H1 (cell line): ENCODE measurements around the gene ZMIZ1. TPM values are rescaled to one million over a fixed set of nuclear protein-coding genes. Genes with fewer than 3 reads are reported as not detected.

Source experiments
- ATF2 ChIP-seq: IDR thresholded peaks from 2 replicates; pipeline ENCODE4 v1.6.1; 2012; ENCODE audit warnings: low read length, inconsistent platforms
- CTBP2 ChIP-seq: IDR thresholded peaks from 2 replicates; pipeline ENCODE4 v1.7.0; 2011; ENCODE audit warnings: borderline replicate concordance, mild to moderate bottlenecking, moderate library complexity, mixed read lengths, low read length; ENCODE audit not compliant: insufficient read depth, insufficient read length
- FOSL1 ChIP-seq: IDR thresholded peaks from 2 replicates; pipeline ENCODE4 v1.6.1; 2011; ENCODE audit warnings: mild to moderate bottlenecking, low read depth, low read length, moderate library complexity; ENCODE audit not compliant: insufficient read depth
- JUN ChIP-seq: IDR thresholded peaks from 2 replicates; pipeline ENCODE4 v1.6.1; 2011; ENCODE audit warnings: low read depth, mild to moderate bottlenecking, improper control_type of control experiment, low read length
- JUND ChIP-seq: IDR thresholded peaks from 2 replicates; pipeline ENCODE4 v1.6.1; 2011; ENCODE audit warnings: mild to moderate bottlenecking, improper control_type of control experiment, low read length
- SAP30 ChIP-seq: fragments of 300-600 bp; sonication (generic); IDR thresholded peaks from 2 replicates; pipeline ENCODE4 v1.7.1; 2012; ENCODE audit warnings: low read length, moderate library complexity, mild to moderate bottlenecking, inconsistent platforms; ENCODE audit not compliant: insufficient read depth, insufficient replicate concordance
- polyA plus RNA-seq, 7 experiments: library from polyadenylated mRNA; depleted of rRNA in 3 of 7; stranded (reverse) in 5 of 7; unstranded in 2 of 7; fragments of >200 nt in 5 of 7; fragments of 200-250 nt in 2 of 7; gene quantifications; 1 replicate in 5 of 7; 2 replicates in 1 of 7; 4 replicates in 1 of 7; pipeline versions ENCODE4 v1.2.1 to v1.2.3, GENCODE V29; 2011 to 2013; ENCODE audit warnings: missing spikeins in 2 of 7, mixed read lengths in 2 of 7
- total RNA-seq: library from RNA; stranded (reverse); fragmentation: NEBNext Ultra II Directional; extraction: Animal tissue kit (Norgen Biotek cat#: 25700); gene quantifications from 2 replicates; pipeline ENCODE4 v1.2.1, GENCODE V29; 2021
- TF ChIP-seq, protein P1 (sequence below): IDR thresholded peaks from 2 replicates; pipeline ENCODE4 v1.6.1; 2012; ENCODE audit warnings: inconsistent platforms

The ZMIZ1 gene
- total and polyA plus RNA-seq, 2 of the 8 experiments (the other 6 are each of a cell fraction or from before 2014, with no cell fraction given), result 8.1 to 28.0 TPM

DNA sequence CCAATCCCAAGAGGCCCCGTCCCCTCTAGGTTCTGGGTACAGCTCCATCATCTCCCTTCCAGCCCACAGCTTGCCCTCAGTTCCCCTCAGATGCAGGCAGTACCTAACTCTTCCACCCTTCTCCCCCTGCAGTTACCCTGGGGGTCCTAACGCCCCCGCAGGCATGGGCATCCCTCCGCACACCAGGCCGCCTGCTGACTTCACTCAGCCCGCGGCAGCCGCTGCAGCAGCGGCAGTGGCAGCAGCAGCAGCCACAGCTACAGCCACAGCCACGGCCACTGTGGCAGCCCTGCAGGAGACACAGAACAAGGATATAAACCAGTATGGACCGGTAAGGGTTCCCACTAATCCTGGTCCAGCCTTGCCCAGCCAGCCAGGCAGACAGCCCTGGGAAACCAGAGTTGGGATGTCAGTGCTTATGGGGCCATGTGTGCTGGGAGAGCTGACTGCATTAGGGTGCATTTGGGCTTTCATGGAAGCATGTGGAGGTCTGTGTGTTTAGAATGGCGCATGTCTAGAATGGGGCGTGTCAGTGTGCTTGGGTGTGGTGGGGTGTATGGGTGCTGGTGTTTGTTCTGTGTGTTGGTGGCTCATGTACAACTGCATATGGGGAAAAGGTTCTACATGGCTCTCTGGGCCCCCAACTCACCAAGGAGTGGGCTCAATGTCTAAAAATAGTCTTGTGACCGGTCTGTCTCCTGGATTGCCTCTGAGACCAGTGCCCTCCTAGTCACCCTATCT lies 223.4 kb downstream of the ZMIZ1 start (continued):
- TF ChIP-seq JUND (no peak), FOSL1 (no peak), ATF2 (no peak), CTBP2 (no peak), JUN (no peak), SAP30 (no peak)
- TF ChIP-seq, protein P1, sequence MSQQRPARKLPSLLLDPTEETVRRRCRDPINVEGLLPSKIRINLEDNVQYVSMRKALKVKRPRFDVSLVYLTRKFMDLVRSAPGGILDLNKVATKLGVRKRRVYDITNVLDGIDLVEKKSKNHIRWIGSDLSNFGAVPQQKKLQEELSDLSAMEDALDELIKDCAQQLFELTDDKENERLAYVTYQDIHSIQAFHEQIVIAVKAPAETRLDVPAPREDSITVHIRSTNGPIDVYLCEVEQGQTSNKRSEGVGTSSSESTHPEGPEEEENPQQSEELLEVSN, result no peak
- TF ChIP-seq, all 59 proteins: peak for 0
